Endodermal cell (in vitro differentiated cells): ENCODE results near the gene BZW2. TPM values are rescaled to one million over a fixed set of nuclear protein-coding genes. Genes with fewer than 3 reads are reported as not detected.

Experiments used
- DNase-seq: peaks from one replicate; pipeline ENCODE4 v3.0.0-alpha.2; 2017
- H3K27ac ChIP-seq: 2 replicates; pipeline ENCODE4 v1.5.1; 2013; ENCODE audit warnings: mild to moderate bottlenecking, low read depth, low read length, moderate library complexity
- H3K27me3 ChIP-seq: 2 replicates; pipeline ENCODE4 v1.6.1; 2013; ENCODE audit warnings: mild to moderate bottlenecking, low read length, moderate library complexity; ENCODE audit not compliant: insufficient read depth, control insufficient read depth, poor library complexity, severe bottlenecking
- H3K36me3 ChIP-seq: 2 replicates; pipeline ENCODE4 v1.7.0; 2013; ENCODE audit warnings: mild to moderate bottlenecking, low read length, moderate library complexity; ENCODE audit not compliant: control insufficient read depth, insufficient read depth
- H3K4me1 ChIP-seq: one replicate; pipeline ENCODE4 v1.7.0; 2013; ENCODE audit warnings: low read length; ENCODE audit not compliant: control insufficient read depth, insufficient read depth
- H3K4me3 ChIP-seq: 2 replicates; pipeline ENCODE4 v1.5.1; 2013; ENCODE audit warnings: mild to moderate bottlenecking, low read length, moderate library complexity
- H3K9ac ChIP-seq: 2 replicates; pipeline ENCODE4 v1.6.1; 2013; ENCODE audit warnings: mild to moderate bottlenecking, low read length, moderate library complexity; ENCODE audit not compliant: poor library complexity, severe bottlenecking; ENCODE audit errors: extremely low read depth
- H3K9me3 ChIP-seq: 2 replicates; pipeline ENCODE4 v1.6.1; 2013; ENCODE audit warnings: mild to moderate bottlenecking, low read length, moderate library complexity; ENCODE audit not compliant: control insufficient read depth
- H3K27ac Mint-ChIP-seq: 2 replicates; pipeline ENCODE4 v1.8.0; 2020; ENCODE audit warnings: mixed read lengths
- H3K27me3 Mint-ChIP-seq: 2 replicates; pipeline ENCODE4 v1.8.0; 2021; ENCODE audit warnings: mild to moderate bottlenecking, mixed read lengths; ENCODE audit not compliant: insufficient read depth
- H3K36me3 Mint-ChIP-seq: 2 replicates; pipeline ENCODE4 v1.8.0; 2020; ENCODE audit warnings: low read depth, mixed read lengths
- H3K4me1 Mint-ChIP-seq: 2 replicates; pipeline ENCODE4 v1.8.0; 2020; ENCODE audit warnings: mixed read lengths
- H3K4me3 Mint-ChIP-seq: 2 replicates; pipeline ENCODE4 v1.8.0; 2020; ENCODE audit warnings: mild to moderate bottlenecking, moderate library complexity, mixed read lengths
- H3K9me3 Mint-ChIP-seq: 2 replicates; pipeline ENCODE4 v1.8.0; 2020; ENCODE audit warnings: mild to moderate bottlenecking, mixed read lengths
- CTCF ChIP-seq: fragments of 200-600 bp; sonication (generic); conservative IDR thresholded peaks from 2 replicates; pipeline ENCODE4 v1.5.0; 2021; ENCODE audit warnings: antibody characterized with exemption, mild to moderate bottlenecking
- WGBS, 2 experiments: methylation state at CpG; one replicate each; pipeline versions ENCODE4 v1.1.5 to v1.1.7; 2013; ENCODE audit warnings: missing lambda C conversion rate in 2 of 2, mixed read lengths in 1 of 2; ENCODE audit not compliant: insufficient coverage in 1 of 2, insufficient read length in 1 of 2; 5-methylcytosine and 5-hydroxymethylcytosine counted together
- total RNA-seq, 2 donors: library from RNA; stranded (reverse); fragmentation: NEBNext Ultra II Directional in 1 of 2; extraction: Animal tissue kit (Norgen Biotek cat#: 25700) in 1 of 2; gene quantifications; 2 replicates in 1 of 2; 3 replicates in 1 of 2; pipeline ENCODE4 v1.2.1, GENCODE V29; 2021

The BZW2 gene
- total RNA-seq, 2 donors from 2014 or later: 75.1 to 87.7 TPM

GRCh38 chr7:16753932-16754855 lies 108.2 kb downstream of the BZW2 start:
- peak overlapping the region; percentile 74 for H3K9ac ChIP-seq
- no peaks in the 10 kb centered on the region for H3K9me3 Mint-ChIP-seq
- 1% methylated on average over 33 to 58 of the region's 58 CpGs for WGBS, 2 experiments
- peak overlapping the region; percentile 75 for H3K4me3 Mint-ChIP-seq
- H3K4me1 Mint-ChIP-seq: peaks cover 26% of the 10 kb centered on the region
- H3K27me3 Mint-ChIP-seq: peaks cover 5% of the 10 kb centered on the region
- peak; percentile 90 for DNase-seq
- peak overlapping the region; percentile 86 for H3K4me3 ChIP-seq
- no peaks in the 10 kb centered on the region for H3K36me3 ChIP-seq
- no peak for TF ChIP-seq CTCF
- H3K27ac Mint-ChIP-seq: peak overlapping the region; percentile 68
- peak overlapping the region; percentile 87 for H3K27ac ChIP-seq
- peaks cover 5% of the 10 kb centered on the region for H3K9me3 ChIP-seq
- H3K27me3 ChIP-seq: no peaks in the 10 kb centered on the region
- no peaks in the 10 kb centered on the region for H3K36me3 Mint-ChIP-seq
- no peaks in the 10 kb centered on the region for H3K4me1 ChIP-seq

GRCh38 chr7:16754856-16755317 lies 108.9 kb downstream of the BZW2 start:
- Mint-ChIP-seq H3K27me3 (peaks cover 5% of the 10 kb centered on the region), H3K27ac (peak overlapping the region; percentile 57), H3K4me1 (peaks cover 26% of the 10 kb centered on the region), H3K4me3 (peak overlapping the region; percentile 75), H3K9me3 (no peaks in the 10 kb centered on the region), H3K36me3 (no peaks in the 10 kb centered on the region)
- TF ChIP-seq CTCF: no peak
- WGBS, 2 experiments: 20 to 47% methylated on average over 1 to 6 of the region's 6 CpGs
- peaks cover 5% of the 10 kb centered on the region for H3K9me3 ChIP-seq
- H3K9ac ChIP-seq: peak overlapping the region; percentile 74
- peak overlapping the region; percentile 86 for H3K4me3 ChIP-seq
- no peak for DNase-seq
- no peaks in the 10 kb centered on the region for H3K36me3 ChIP-seq
- no peaks in the 10 kb centered on the region for H3K27me3 ChIP-seq
- no peaks in the 10 kb centered on the region for H3K4me1 ChIP-seq
- H3K27ac ChIP-seq: no peak overlapping the region

- DNase-seq: no peak
- TF ChIP-seq CTCF: no peak
- no peaks in the 10 kb centered on the region for H3K36me3 Mint-ChIP-seq
- peaks cover 26% of the 10 kb centered on the region for H3K4me1 Mint-ChIP-seq
- H3K27ac ChIP-seq: no peak overlapping the region
- no peak overlapping the region for H3K9ac ChIP-seq
- H3K27me3 Mint-ChIP-seq: peaks cover 5% of the 10 kb centered on the region
- H3K27me3 ChIP-seq: no peaks in the 10 kb centered on the region
- H3K4me1 ChIP-seq: no peaks in the 10 kb centered on the region
- peak overlapping the region; percentile 86 for H3K4me3 ChIP-seq
- no peak overlapping the region for H3K27ac Mint-ChIP-seq
- H3K9me3 ChIP-seq: peaks cover 5% of the 10 kb centered on the region
- H3K4me3 Mint-ChIP-seq: peak overlapping the region; percentile 75
- H3K36me3 ChIP-seq: no peaks in the 10 kb centered on the region
- H3K9me3 Mint-ChIP-seq: no peaks in the 10 kb centered on the region
These were observed 109.4 kb downstream of the BZW2 start for GRCh38 chr7:16755397-16755796.

Other genes with a start within 250 kb of the BZW2 start
- 1 to 10 TPM; 3.7 to 5.4 TPM for gene CRPPA, start 224.6 kb upstream of the BZW2 start, total RNA-seq
- gene SOSTDC1, start 180.4 kb upstream of the BZW2 start, total RNA-seq: under 1 TPM; 0.13 to 0.29 TPM
- not detected for gene LRRC72, start 119.4 kb upstream of the BZW2 start, total RNA-seq
- gene ANKMY2, start 427 bp upstream of the BZW2 start, total RNA-seq: 10 to 100 TPM; 37.7 to 73.4 TPM
- gene TSPAN13, start 107.6 kb downstream of the BZW2 start, total RNA-seq: 10 to 100 TPM; 34.9 to 51.2 TPM
- gene AGR2, start 158.8 kb downstream of the BZW2 start, total RNA-seq: not detected
- not detected for gene AGR3, start 235.8 kb downstream of the BZW2 start, total RNA-seq